GM08714 (cell line): ENCODE data around the gene NLGN4Y.
"Not testable (repeated sequence)": the region's sequence is repeated elsewhere in the genome, so short reads cannot be mapped to it uniquely, and the experiment has no call there.

Experiments used
- H3K4me3 ChIP-seq: fragments of 200-500 bp; sonication (Bioruptor generic); 2 replicates; pipeline ENCODE4 v1.5.1; 2014; ENCODE audit warnings: mild to moderate bottlenecking, low read length, inconsistent platforms
- ZNF274 ChIP-seq: IDR thresholded peaks from 2 replicates; pipeline ENCODE4 v1.6.1; 2012; ENCODE audit warnings: mild to moderate bottlenecking, low read depth, low read length

Gene NLGN4Y

GRCh38 chrY:14837466-14837865 lies 313.1 kb downstream of the NLGN4Y start:
- no peak for TF ChIP-seq ZNF274
- H3K4me3 ChIP-seq = no peak overlapping the region

- no peak overlapping the region for H3K4me3 ChIP-seq
- no peak for TF ChIP-seq ZNF274
Observed at GRCh38 chrY:14850734-14851133, 326.4 kb downstream of the NLGN4Y start.

- TF ChIP-seq ZNF274 = no peak
- no peak overlapping the region for H3K4me3 ChIP-seq
Observed at GRCh38 chrY:14860448-14860847, 336.1 kb downstream of the NLGN4Y start.

- H3K4me3 ChIP-seq = not testable (repeated sequence)
Observed at GRCh38 chrY:14861033-14861432, 336.7 kb downstream of the NLGN4Y start.

- H3K4me3 ChIP-seq = no peak overlapping the region
- TF ChIP-seq ZNF274 = no peak
Observed at GRCh38 chrY:14871971-14872370, 347.6 kb downstream of the NLGN4Y start.
